Stimulated activated CD4-positive, alpha-beta T cell treated with anti-CD3 and anti-CD28 coated beads, Interleukin-4, amount 100 ng/mL, for 1 hour (primary cell): ENCODE results near the gene CDH13.

Experiments used
- DNase-seq: peaks from one replicate; pipeline ENCODE4 v3.0.0-alpha.2; 2020

Gene CDH13

DNA sequence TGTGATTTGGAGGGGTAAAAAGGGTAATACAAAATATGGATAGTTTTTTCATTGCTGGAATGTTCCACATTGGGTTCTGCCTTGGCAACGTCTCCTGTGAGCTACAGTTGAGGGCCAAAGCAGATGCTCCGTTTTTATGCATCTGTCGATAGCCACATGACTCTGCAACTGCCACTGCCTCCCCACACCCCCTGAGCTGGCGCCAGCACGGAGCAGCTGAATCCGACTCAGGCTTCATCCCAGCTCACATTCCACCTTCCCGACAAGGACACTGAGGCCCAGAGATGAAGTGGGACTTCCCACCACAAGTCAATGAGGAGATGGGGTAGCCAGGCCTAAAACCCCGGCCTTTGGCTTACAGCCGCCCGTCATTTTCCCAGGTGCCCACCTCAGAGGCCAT is 334.1 kb downstream of the CDH13 start:
- DNase-seq = no peak

DNA sequence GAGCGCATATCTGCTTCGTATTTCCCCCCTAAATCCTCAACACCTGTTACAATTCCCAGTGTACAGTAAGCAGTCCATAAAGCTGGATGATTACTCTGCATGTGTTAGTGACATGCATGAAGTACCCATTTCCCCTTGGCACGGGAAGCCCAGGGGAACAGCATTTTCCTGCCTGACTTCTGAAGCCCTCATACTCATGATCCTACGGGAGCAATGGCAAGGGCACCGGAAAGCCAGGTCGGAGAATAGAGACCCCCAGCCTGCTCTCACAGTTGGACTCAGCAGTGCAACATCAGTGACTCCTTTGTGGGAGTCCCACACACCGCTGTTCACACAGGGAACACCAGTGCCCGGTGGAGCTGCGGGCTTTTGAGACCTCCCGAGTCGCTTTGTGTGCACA is 336.9 kb downstream of the CDH13 start:
- DNase-seq = no peak

DNA sequence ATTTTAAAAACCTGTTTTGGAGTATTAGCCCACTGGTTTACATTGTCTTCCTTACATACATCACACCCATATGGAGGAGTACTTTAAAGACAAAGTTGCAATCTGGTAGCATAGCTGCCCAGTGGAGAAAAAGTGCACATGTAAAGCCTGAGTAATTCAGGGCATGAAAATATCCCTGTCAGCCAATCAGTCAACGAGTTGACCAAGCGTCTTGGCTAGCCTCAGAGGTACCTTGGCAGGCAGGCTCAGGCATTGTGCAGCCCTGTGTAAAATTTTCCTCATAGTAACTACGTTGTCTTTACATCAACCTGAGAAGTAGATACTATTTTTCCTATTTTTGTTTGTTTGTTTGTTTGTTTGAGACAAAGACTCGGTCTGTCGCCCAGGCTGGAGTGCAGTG is 339.0 kb downstream of the CDH13 start:
- DNase-seq = no peak

DNA sequence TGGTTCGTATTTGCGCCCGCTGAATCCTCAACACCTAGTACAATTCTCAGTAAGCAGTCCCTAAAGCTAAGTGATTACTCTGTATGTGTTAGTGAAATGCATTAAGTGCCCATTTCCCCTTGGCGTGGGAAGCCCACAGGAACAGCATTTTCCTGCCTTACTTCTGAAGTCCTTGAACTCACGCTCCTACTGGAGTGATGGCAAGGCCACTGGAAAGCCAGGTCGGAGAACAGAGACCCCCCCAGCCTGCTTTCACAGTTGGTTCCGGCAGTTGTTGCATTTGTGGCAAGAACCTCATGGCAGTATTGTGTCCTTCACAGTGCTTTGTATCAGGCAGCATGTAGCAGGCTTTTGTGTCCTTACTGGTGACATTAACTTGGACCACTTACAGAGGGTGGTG is 340.7 kb downstream of the CDH13 start:
- DNase-seq = no peak

DNA sequence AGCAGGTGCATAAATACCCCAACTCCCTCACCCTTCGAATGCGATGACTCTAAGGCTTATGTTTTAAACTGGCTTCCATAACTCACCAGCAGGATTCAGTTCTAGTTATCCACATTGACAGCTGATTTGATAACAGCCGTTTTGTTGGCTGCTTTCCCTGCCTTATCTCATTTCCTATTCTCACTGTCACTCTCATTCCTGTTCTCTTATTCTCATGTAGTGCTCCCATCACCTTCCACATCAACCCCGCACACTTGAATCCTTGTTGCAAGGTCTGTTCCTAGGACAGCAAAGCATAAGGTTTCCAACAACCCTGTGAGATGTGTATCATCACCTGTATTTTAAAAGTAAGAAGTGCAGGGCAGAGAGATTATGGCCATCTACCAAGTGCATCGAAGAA is 344.4 kb downstream of the CDH13 start:
- no peak for DNase-seq

DNA sequence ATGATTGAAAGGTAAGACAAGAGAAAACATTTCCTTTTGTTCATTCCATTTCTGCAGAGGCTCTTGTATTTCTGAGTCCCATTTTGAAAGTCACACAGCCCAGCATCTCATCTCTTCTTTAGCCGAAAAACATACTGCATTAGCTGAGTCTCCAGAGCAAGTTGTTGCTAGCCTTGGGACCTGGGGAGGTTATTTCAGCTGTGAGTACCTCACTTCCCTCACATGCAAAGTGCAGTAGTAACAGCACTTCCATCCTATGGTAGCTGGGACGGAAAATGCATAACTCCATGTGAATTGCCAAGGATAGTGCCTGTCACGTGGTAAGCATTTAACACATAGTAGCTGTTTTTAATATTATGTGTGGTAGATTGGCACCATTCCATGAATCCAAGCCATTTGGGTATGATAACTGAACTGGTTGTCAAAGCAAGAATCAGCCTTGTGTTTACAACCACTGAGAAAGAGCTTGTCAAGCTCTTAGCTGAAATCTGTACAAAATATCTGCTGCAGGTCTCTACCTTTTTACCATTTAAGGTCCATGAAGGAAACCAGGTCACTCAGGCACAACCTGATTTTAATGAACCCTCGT is 345.7 kb downstream of the CDH13 start:
- DNase-seq = no peak

DNA sequence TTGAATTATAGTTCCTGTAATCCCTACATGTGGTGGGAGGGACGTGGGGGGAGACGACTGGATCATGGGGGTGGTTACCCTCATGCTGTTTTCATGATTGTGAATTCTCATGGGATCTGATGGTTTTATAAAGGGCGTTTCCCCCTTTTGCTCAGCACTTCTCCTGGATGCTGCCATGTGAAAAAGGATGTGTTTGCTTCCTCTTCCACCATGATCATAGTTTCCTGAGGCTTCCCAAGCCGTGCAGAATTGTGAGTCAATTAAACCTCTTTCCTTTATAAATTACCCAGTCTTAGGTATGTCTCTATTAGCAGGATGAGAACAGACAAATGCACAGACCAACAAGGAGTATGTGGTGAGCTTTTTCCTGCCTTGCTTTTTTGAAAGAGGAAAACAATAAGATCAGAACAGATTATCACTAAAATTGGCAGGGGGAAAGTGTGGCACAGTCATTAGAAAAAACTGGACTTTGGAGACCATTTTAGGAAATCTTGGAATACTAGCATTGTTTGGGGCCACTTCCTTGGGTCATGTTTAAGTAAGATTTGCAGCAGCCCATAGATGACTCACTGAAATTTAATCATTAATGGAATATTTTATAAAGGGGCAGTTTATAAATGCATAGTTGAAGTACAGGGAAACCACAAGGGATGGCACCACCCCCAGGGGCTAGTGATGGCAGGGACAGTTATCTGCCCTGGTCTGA is 352.8 kb downstream of the CDH13 start:
- DNase-seq = no peak

DNA sequence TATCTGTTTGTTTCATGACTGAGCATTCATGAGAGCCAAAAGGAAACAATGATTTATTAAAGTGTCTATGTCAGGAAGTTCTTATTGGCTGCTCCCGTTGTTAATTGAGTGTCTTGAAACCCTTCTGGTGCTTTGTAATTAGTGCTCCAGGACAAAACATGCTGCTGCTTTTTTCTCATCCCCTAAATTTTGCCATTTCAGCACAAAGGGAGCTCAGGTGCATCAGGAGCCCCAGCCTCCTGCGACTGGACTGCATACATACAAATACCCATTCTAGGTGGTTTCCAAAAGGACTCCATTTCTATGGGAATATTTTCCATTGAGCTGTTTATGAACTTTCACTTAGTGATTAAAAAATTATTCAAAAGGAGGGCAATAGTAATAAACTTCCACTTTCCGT is 354.0 kb downstream of the CDH13 start:
- no peak for DNase-seq

DNA sequence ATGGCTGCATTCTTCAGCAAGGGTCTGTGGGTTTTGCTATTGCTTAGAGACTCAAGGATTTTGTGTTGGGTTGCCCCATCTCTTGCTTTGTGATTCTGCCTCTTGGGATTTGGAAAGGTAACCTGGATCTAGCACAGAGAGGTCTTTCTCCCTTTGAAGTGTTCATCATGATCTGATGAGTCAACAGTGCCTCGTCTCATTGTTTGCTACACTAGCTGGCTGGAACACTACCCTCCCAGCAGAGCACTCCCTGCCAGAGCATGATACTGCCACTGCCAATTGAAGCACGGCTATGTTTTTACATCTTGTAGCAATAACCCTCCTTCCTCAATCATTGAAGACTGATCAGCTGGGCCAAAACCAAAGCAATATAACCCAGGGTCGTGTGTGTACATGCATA is 361.0 kb downstream of the CDH13 start:
- no peak for DNase-seq

DNA sequence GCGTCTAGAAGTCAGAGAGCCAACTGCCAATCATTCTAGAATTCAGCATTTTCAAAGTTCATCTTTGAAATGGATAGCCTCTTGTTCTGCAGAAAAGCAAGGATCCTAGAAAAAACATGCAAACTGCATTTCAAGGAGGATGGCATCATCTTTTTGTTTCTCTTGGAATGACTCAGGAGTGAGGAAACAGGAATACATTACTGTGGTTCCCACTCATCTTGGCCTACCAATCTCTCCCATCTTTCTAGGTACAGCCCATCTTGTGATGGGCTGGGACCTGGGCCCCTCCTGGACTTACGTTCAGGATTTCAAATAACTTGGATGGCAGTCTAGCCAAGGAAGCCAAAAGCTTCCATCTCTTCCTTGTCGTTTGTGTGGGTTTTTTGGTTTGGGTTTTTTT is 363.4 kb downstream of the CDH13 start:
- no peak for DNase-seq

DNA sequence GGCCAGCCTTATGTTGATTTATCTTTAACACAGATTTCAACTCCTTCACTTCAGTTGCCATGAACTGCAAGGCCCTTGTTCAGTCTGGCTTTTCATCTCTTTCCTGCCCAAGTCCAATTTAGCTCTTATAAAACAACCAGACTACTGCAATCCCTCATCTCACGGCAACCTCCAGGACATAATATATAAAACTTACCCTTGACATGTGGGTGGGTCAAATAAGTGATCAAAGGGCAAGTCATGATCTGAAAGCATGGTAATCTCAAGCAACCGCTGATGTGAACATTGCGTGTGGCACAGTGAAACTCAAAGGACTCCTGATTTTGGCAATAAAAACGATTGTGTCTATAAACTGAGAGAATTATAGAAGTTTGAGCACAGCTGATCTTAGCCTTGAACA is 364.6 kb downstream of the CDH13 start:
- DNase-seq = no peak

DNA sequence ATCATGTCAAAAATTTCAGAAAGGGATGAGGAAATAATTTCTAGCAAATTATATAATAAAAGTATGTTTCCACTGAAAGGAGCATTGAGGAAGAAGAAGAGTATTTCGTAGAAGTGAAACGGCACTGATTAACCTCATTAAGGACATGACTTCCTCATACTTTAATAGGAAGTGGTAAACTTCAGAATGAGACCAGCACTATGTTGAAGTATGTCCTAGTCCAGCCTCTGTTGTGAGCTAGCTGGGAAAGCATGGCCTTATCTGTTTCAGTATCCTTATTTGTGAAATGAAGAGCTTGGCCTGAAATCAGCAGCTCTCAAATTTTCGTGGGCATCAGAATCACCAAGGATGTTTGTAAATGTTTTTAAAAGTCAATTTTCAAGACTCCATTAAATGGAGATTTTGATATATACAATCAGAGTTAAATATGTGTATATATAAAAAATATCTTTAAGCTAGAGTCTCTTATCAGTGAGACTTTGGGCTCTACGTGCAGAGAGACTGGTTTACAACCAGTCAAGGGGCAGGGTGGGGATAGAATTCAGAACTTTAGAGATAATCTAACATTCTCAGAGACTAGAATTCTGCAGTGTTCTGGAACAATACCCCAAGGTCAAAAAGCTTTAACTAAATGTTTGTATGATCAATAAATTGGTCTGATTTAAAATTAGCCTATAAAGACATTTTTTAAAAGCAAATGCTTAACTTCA is 365.4 kb downstream of the CDH13 start:
- no peak for DNase-seq

DNA sequence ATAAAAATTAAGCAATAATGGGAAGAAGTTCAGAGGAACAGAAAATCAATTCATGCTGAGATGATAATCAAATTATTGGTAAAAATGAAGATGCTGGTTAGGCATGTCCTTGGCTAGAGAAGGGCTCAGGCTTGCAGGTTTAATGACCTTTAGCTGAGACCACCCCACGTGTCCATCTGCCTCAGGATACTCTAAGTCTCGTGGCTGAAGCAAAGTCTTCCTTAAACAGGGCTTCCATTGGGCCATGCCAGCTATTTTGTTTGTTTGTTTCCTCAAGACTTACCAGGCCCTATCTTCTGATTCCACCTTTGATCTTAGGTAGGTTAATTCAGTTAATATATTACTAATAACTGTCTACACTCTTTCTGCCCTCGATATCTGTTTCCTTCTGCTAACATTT is 366.0 kb downstream of the CDH13 start:
- no peak for DNase-seq

DNA sequence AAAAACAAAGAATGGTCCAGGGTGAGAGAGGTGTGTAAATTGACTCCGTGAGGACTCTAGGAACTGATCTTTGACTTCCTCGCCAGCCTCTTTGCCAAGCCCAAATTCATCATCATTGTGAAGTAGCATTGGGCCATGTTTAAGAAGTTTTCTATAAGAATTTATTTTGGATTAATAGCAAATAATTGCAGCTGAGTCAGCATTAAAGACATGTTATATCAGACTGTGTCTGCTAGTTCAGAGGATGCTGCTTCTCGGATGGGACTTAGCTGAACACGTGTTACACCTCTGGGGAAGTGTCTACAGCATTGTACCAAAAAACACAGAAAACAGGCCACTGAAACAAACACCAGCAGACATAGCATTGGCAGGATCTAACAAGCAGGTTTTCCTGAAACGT is 366.6 kb downstream of the CDH13 start:
- no peak for DNase-seq

DNA sequence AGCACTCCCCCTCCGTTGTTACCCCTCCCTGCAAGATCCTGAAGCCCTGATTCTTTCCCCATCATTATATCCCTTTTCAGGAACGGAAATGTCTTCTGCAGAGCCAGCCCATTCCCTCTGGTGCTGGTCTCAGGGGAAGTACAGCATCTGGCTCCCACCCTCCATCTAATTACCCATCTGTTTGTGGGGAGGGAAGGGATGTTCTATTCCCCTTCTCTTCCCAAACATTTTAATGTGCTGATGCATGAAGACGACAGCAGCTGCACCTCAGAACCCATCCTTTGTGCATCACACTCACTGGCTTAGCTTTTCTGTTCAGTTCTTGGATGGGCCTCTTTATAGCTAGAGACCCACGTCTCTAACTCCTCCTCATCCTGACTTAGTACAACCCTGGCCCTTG is 367.2 kb downstream of the CDH13 start:
- no peak for DNase-seq

DNA sequence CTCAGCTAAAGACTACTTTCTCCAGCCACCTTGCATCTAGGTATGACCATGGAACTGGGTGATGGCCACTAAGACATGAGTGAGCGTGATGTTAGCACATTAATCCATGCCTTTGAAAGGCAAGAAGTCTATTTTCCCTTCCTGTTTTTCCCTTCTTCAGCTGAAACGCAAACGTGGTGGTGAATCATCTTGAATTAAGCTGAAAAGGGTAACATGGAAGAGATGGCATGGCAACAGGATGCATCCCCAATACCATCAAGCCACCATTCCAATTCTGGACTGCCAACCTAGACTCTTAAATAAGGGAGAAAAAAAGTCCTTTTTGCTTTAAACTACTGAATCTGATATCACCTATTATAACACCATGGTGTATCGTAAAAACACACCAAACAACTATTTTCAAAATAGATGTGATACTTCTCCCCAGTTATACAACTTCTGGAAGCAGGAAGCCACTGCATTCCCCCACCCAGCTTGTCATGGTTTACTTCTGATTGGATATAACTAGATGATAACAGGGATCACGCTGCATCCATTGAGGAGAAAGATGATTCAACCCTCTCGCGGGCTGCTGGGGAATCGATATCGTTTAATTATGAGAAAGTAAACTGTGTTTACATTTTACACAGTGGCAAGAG is 368.6 kb downstream of the CDH13 start:
- no peak for DNase-seq

DNA sequence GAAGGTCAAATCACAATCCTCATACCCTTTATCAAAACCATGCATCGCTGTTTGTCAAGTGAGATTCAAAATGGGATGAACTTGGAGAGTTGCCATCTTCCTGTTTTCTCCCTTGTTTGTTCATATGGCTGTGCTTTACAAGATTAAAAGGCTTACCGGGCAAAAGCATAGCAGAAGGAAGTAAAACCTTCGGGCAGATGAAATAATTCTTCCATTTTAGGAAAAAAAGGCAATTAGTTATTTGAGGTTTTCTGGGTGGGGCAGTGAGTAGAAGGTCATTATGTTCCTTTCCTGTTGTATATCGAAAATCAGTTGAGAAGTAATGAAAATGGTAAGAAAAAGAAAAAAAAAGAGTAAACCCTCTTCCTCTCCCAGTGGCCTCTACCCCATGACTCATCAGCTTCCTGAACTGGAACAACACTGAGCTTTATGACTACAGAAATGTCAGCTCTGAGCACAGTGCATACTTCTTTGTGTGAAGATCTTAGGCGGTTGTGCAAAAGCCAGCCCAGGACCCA is 369.2 kb downstream of the CDH13 start:
- DNase-seq = no peak

DNA sequence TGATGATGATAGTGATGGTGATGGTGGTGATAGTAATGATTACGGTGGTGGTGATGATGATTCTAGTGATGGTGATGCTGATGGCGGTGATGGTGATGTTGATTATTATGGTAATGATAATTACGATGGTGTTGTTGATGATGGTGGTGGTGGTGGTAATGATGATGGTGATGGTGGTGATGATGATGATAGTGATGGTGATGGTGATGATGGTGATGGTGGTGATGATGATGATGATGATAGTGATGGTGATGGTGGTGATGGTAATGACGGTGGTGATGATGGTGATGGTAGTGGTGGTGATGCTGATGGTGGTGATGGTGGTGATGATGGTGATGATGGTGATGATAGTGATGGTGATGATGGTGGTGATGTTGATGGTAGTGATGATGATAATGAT is 370.0 kb downstream of the CDH13 start:
- DNase-seq = no peak

DNA sequence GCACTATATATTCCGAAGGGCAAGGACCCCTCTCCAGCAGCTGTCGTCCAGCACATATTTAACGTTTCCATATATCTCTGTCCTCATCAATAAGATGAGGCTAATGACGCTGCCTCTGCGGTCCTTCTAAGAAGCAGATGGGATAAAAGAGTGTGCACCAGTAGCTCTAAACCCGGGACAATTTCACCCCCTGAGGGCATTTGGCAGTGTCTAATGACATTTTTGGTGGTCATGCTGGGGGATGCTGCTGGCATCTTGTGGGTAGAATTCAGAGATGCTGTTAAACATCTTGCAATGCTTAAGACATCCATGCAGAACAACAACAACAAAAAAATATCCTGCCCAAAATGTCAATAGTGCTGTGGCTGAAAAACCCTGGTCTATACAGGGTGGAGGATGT is 372.9 kb downstream of the CDH13 start:
- DNase-seq = no peak

DNA sequence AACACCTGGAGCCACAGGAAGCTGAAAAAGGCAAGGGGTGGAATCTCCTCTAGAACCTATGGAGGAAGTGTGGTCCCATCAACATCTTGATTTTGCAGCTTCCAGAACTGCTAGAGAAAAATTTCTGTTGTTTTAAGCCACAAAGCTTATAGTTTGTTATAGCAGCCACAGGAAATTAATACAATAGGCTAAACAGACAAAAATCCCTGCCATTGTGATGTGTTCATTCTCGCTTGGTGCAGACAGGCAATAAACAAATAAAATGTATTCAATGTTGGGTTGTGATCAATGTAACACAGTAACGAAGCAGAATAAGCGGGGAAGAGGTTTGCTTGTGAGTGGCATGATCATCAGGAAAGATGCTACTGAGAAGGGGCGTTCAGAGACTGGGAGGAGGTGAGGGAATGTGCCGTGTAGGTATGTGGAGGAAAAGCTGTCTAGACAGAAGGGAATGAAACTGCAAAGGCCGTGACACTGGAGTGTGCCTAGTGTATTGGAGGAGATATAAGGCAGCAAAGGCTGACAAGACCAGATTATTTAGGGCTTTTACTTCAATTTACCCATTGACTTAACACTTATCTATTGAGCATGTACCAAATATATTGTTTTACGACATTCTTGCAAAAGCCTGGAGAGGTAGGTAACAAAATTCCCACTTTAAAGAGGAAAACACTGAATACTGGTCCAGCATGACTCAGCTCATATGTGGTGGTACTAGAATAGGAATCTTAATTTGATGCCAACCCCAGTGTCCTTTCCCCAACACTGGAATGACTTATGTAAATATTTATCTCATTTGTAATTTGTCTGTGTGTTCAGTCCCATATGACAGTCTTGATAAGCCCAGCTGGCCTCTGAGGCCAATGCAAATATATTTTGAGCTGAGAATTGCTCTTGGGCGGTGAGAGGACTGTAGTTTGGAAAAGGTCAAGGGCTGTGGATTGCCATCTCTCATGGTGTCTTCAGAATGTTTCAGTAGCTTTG is 375.9 kb downstream of the CDH13 start:
- no peak for DNase-seq

DNA sequence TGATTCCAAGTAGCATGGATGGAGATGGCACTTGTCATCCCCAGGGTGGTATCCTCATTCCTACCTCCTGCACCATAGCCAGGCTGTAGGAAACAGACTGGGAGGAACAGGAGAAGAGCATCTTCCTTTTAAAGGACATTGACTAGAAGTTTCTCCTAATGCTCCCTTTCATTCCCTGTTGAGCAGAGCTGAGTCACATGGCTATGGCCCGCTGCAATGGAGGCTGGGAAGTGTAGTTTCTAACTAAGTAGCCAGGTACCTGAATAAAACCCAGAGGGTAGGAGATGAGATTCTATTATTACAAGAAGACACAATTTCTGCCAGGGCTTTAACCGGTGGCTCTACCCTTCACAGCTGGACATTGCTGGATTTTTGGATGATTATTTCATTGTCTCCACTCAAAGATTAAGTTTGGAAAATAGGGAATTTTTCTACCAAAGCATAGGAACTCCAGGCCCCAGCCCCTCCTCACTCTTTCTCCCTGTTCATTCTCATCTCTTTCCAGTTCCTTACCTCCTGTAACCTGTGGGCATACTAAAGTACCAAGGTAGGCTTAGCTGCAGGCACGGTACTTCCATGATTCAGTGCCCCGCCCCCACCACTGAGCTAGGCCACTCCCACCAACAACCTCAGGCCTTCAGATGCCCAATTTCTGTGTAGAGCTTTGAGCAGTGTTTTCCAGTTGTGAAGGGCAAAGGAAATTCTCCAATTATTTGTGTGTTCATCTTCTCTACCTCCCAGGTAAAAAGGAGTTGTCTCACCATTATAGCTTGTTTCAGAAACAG is 378.3 kb downstream of the CDH13 start:
- no peak for DNase-seq
